Measurements from ENCODE around the gene KANSL1L. TPM values are rescaled to one million over a fixed set of nuclear protein-coding genes. Genes with fewer than 3 reads are reported as not detected.

KANSL1L gene
- total and polyA plus RNA-seq, 10 of the 15 experiments (the other 5 are each of a cell fraction or from before 2014, with no cell fraction given) = 1.2 to 9.5 (median 3.7) TPM

DNA sequence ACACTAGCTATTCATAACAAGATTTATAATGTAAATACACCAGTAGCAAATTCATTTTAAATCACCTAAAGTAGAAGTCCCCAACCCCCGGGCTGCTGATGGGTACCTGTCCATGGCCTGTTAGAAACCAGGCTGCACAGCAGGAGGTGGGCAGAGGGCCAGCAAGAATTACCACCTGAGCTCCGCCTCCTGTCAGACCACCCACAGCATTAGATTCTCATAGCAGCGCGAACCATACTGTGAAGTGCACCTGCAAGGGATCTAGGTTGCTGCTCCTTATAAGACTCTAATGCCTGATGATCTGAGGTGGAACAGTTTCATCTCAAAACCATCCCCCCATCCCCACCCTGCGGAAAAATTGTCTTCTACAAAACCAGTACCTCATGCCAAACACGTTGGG, 71.3 kb downstream of the KANSL1L start:
- DNase-seq (ENCODE audit: low read depth, low spot score) (no peak), ATAC-seq (no peak), FAIRE-seq (no peak)
- Histone ChIP-seq H4K20me1 (ENCODE audit: control insufficient read depth, insufficient read depth) (no peaks in the 10 kb centered on the region), H3K4me1 (ENCODE audit: control insufficient read depth, insufficient read depth, low read length) (no peaks in the 10 kb centered on the region), H3K9me3 (replicated peaks; ENCODE audit: control insufficient read depth, insufficient read depth, low read length) (no peaks in the 10 kb centered on the region), H3K9ac (ENCODE audit: control insufficient read depth, insufficient read depth, low read length) (no peak overlapping the region), H3K27me3 (replicated peaks in 1 of 2; ENCODE audit: control insufficient read depth in 2 of 2, insufficient read depth in 2 of 2, low read length in 1 of 2) (no peaks in the 10 kb centered on the region), H2AFZ (ENCODE audit: control insufficient read depth, low read depth, low read length) (no peak overlapping the region), H3K4me2 (ENCODE audit: control insufficient read depth, insufficient read depth) (no peak overlapping the region), H3K27ac (ENCODE audit: control insufficient read depth, insufficient read depth) (no peak overlapping the region), H3K79me2 (ENCODE audit: control insufficient read depth, insufficient read depth, low read length) (no peaks in the 10 kb centered on the region), H3K36me3 (ENCODE audit: control insufficient read depth in 2 of 2, insufficient read depth in 2 of 2, low read length in 1 of 2) (no peaks in the 10 kb centered on the region), H3K4me3 (no peak overlapping the region)
- WGBS (ENCODE audit: insufficient coverage, insufficient replicate concordance, low lambda C conversion rate, missing lambda C conversion rate) = 91% methylated on average over 6 of the region's 6 CpGs
- intact Hi-C loops (cut with micrococcal nuclease; ENCODE audit: unreplicated experiment) (no loop called here), in situ Hi-C loops (cut with MboI) (no loop called here)
- CTCF ChIA-PET = no interaction called here
- no TSS peak for BruUV-seq (replicated peaks)
- SMC1A ChIA-PET (ENCODE audit: uncharacterized antibody, unreplicated experiment) = interaction anchor here (0.6 to 1.4 kb wide), 3 partner anchors 8 to 21 kb away, joined by 3 read pairs; no protein-coding TSS in a partner anchor
- RAD21 ChIA-PET (ENCODE audit: unreplicated experiment) = no interaction called here
- POLR2A ChIA-PET = no interaction called here
- TF ChIP-seq, protein P1, sequence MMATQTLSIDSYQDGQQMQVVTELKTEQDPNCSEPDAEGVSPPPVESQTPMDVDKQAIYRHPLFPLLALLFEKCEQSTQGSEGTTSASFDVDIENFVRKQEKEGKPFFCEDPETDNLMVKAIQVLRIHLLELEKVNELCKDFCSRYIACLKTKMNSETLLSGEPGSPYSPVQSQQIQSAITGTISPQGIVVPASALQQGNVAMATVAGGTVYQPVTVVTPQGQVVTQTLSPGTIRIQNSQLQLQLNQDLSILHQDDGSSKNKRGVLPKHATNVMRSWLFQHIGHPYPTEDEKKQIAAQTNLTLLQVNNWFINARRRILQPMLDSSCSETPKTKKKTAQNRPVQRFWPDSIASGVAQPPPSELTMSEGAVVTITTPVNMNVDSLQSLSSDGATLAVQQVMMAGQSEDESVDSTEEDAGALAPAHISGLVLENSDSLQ (IDR thresholded peaks at IDR 0.05) = no peak
- TF ChIP-seq IKZF1 (conservative IDR thresholded peaks at IDR 0.05) (no peak), CHD2 (IDR thresholded peaks at IDR 0.05; ENCODE audit: borderline replicate concordance, low read depth, low read length) (no peak), ESRRA (IDR thresholded peaks at IDR 0.05; ENCODE audit: low read length) (no peak), ATF7 (IDR thresholded peaks at IDR 0.05; ENCODE audit: low read depth) (no peak), TBL1XR1 (IDR thresholded peaks at IDR 0.05; ENCODE audit: low read depth, low read length) (no peak), NR2C1 (IDR thresholded peaks at IDR 0.05) (no peak), MYC (IDR thresholded peaks at IDR 0.05; ENCODE audit: insufficient read depth, insufficient read length, insufficient replicate concordance, low read length, severe bottlenecking) (no peak), KAT2A (conservative IDR thresholded peaks at IDR 0.05; ENCODE audit: control insufficient read depth, low read depth, low read length) (no peak), SREBF1 (IDR thresholded peaks at IDR 0.05; ENCODE audit: low read length) (no peak), NFIC (IDR thresholded peaks at IDR 0.05; ENCODE audit: low read depth, low read length) (no peak), BRCA1 (IDR thresholded peaks at IDR 0.05; ENCODE audit: low read depth, low read length) (no peak), SMAD1 (IDR thresholded peaks at IDR 0.05; ENCODE audit: low read depth, partially characterized antibody) (no peak)
- TF ChIP-seq, protein P2, sequence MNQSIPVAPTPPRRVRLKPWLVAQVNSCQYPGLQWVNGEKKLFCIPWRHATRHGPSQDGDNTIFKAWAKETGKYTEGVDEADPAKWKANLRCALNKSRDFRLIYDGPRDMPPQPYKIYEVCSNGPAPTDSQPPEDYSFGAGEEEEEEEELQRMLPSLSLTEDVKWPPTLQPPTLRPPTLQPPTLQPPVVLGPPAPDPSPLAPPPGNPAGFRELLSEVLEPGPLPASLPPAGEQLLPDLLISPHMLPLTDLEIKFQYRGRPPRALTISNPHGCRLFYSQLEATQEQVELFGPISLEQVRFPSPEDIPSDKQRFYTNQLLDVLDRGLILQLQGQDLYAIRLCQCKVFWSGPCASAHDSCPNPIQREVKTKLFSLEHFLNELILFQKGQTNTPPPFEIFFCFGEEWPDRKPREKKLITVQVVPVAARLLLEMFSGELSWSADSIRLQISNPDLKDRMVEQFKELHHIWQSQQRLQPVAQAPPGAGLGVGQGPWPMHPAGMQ (IDR thresholded peaks at IDR 0.05; ENCODE audit: borderline replicate concordance) = no peak
- TF ChIP-seq, protein P3, sequence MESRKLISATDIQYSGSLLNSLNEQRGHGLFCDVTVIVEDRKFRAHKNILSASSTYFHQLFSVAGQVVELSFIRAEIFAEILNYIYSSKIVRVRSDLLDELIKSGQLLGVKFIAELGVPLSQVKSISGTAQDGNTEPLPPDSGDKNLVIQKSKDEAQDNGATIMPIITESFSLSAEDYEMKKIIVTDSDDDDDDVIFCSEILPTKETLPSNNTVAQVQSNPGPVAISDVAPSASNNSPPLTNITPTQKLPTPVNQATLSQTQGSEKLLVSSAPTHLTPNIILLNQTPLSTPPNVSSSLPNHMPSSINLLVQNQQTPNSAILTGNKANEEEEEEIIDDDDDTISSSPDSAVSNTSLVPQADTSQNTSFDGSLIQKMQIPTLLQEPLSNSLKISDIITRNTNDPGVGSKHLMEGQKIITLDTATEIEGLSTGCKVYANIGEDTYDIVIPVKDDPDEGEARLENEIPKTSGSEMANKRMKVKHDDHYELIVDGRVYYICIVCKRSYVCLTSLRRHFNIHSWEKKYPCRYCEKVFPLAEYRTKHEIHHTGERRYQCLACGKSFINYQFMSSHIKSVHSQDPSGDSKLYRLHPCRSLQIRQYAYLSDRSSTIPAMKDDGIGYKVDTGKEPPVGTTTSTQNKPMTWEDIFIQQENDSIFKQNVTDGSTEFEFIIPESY (IDR thresholded peaks at IDR 0.05) = no peak
- TF ChIP-seq, protein P4, sequence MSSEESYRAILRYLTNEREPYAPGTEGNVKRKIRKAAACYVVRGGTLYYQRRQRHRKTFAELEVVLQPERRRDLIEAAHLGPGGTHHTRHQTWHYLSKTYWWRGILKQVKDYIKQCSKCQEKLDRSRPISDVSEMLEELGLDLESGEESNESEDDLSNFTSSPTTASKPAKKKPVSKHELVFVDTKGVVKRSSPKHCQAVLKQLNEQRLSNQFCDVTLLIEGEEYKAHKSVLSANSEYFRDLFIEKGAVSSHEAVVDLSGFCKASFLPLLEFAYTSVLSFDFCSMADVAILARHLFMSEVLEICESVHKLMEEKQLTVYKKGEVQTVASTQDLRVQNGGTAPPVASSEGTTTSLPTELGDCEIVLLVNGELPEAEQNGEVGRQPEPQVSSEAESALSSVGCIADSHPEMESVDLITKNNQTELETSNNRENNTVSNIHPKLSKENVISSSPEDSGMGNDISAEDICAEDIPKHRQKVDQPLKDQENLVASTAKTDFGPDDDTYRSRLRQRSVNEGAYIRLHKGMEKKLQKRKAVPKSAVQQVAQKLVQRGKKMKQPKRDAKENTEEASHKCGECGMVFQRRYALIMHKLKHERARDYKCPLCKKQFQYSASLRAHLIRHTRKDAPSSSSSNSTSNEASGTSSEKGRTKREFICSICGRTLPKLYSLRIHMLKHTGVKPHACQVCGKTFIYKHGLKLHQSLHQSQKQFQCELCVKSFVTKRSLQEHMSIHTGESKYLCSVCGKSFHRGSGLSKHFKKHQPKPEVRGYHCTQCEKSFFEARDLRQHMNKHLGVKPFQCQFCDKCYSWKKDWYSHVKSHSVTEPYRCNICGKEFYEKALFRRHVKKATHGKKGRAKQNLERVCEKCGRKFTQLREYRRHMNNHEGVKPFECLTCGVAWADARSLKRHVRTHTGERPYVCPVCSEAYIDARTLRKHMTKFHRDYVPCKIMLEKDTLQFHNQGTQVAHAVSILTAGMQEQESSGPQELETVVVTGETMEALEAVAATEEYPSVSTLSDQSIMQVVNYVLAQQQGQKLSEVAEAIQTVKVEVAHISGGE (CRISPR knock-in tag; IDR thresholded peaks at IDR 0.05) = no peak
- TF ChIP-seq, protein P5, sequence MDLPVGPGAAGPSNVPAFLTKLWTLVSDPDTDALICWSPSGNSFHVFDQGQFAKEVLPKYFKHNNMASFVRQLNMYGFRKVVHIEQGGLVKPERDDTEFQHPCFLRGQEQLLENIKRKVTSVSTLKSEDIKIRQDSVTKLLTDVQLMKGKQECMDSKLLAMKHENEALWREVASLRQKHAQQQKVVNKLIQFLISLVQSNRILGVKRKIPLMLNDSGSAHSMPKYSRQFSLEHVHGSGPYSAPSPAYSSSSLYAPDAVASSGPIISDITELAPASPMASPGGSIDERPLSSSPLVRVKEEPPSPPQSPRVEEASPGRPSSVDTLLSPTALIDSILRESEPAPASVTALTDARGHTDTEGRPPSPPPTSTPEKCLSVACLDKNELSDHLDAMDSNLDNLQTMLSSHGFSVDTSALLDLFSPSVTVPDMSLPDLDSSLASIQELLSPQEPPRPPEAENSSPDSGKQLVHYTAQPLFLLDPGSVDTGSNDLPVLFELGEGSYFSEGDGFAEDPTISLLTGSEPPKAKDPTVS (IDR thresholded peaks at IDR 0.05; ENCODE audit: low read depth, low read length) = no peak
